CD4-positive, alpha-beta T cell treated with Interleukin-21 for 1 hour (primary cell): ENCODE measurements around the gene RERE.

Source experiments
- DNase-seq: peaks from one replicate; pipeline ENCODE4 v3.0.0-alpha.2; 2020

The RERE gene

DNA sequence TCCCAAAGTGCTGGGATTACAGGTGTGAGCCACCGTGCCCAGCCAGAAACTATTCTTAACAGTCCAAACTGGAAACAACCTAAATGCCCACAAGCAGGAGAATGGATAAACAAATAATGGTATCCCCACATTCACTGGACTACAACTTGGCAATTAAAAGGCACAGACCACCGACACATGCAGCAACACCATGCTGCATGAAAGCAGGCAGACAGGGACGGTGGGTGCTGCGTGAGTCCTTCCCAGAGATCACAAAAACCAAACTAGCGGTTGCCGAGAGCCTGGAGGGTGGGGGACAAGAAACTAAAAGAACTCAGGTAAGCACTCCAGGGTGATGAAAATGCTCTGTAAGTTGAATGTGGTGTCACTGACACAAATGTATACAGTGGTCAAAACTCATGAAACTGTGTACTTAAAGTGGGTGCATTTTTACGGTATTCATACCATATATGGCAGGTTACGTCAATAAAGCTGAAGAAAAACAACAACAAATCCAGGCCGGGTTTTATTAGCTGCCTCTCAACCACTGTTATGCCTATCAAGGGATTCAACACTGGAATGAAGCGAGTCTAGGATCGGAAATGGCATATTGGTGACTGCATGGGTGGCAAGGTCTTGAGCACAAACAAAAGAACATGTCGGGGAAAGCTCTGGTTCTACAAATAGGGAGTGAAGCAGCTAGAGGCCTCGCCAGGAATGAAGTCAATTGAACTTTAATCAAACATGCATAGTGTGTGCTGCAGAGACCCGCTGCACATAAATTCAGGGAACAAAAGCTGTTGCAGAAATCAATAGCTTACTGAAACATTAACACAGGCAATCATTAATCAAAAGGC is 447.2 kb downstream of the RERE start:
- no peak for DNase-seq

DNA sequence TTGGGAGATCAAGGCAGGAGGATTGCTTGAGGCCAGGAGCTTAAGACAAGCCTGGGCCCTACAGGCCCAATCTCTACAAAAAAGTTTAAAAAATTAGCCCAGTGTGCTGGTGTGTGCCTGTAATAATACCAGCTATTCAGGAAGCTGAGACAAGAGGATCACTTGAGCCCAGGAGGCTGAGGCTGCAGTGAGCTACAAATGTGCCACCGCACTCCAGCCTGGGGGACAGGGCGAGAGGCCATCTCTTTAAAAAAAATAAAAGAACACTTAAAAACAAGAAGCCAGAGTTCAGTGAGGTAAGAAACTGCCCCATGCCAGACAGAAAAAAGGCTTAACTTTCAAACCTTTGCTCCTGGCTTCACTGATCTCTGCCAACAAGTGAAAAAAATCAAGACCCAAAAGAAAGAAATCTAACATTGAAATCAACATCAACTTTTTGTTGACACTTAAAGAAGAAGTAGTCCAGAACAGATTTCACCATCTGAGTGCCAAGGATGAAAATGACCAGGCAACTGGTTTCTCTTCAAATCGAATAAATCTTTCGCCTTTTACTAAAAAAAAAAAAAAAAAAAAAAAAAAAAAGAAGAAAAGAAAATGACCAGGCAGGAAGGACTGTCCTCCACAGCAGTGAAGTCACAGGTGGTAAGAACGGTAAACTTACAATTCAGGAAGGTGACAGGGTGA is 448.3 kb downstream of the RERE start:
- no peak for DNase-seq

DNA sequence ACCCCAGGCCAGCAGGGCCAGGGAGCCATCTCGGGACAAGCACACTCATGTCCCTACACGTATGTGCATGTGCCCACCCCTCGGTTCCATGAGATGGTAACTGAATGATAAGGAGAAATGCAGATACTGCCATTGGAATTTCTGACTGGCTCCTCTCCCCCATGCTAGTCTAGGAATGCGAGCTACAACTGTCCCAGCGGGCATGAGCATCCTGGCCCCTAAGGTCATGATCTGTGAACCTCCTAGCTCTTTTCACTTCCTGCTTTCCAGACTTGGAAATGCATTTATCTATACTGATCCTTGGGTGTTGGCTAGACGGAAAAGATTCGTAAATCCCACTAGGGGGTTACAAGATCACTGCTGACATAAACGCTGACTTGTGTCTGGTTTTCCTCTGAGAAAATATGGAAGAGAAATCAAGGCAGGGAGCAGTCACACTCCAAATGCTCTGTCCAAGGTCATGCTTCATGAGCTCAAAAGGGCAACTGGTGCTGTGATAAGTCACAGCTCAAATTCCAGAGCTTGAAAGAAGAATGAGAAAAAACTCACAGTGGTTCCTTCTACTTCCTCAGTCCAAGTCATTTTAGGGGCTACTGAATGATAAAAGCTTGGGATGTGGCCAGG is 449.8 kb downstream of the RERE start:
- DNase-seq, result no peak

DNA sequence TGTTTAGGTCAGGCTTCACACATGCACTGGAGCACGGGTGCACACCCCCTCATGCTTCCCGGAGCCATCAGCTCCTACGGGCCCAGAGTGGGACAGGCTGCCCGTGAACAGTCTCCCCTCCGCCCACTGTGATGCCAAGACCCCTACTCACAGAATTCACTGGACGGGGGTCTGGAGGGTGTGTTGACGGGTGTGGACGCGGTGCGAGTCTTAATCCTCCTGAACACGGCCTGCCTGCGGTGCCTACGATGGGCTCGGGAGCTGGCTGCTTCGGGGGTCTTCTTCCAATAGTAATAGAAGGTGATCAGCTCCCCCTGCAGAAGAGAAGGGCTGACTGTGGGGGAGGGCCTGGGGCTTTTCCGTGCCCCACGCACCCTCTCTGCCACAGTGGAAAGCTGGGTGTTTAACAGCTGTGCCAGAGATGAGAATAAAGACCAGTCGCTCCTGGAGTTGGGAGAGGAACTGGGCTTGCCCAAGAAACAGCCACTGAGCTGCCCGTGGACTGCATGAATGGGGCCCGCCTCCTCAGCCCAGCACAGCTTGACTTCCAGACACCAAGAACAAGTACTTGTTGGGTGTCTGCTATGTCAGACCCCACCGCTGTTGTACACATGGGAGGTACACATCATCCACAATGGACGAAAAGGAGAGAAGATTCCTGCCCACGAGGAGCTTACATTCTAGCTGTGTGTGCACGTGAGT is 451.6 kb downstream of the RERE start:
- DNase-seq, result no peak

DNA sequence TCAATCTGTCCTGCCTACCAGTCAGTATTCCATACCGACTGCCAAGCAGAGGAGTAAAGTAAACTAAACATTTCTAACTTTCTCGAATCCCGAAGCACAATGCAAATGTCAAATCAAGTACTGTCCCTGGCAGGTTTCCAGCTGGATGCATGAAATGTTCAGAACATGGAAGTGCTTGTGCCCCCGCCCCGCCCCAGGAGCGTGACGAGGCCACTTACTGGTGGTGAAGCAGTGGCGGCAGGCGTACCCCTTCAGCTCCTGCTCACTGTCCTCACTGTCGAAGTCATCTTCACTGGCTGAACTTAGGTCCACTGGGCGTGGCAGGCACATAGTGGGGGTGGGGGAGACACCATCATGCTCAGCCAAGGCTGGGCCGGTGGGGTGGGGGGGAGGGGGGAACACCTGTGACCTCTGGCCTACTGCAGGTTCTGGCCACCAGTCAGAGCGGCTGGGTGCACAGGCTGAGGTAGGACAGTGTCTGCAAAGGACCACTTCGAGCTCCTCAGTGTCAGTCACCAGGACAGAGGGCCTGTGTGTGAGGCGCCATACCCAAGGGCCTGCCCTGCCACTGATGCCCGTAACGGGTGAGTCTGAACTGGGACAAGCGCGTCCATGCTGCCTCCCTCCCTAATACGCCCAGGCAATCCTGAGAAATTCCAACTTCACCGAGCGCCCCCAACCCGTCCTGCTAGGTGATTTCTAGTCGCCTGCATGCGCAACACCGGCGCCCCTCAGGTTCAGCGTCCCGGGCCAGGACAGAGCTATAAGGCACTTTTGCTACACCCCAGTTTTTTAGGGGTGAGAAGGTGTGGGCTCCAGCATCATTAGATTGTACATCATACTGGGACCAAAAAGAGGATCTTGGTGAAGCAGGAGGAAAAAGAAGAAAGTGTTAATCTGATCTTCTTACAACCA is 452.7 kb downstream of the RERE start:
- DNase-seq, result no peak

DNA sequence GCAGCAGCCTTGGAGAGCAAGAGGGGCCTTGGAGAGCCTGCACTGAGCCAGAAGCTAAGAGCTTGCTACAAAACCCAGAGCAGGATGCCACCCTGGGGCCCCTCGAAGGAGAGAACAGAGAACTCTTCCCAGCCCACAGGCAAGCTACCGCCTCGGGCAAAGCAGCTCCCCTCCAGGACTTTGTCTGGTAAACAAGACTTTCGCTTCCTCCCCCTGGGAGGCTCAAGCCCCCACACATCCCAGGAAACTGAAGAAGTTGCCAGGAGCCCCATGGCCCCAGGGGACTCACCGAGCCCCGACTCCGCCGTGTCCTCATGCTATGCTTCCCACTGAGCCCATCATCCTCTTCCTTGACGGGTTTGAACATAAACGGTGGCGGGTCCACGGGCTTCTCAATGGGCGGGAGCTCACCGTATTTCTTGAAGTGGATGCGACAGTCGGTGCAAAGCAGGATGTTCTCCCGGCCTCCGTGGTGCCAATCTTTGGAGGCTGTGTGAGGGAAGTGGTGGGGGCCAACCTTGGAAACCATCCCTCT is 453.6 kb downstream of the RERE start:
- DNase-seq, result no peak

DNA sequence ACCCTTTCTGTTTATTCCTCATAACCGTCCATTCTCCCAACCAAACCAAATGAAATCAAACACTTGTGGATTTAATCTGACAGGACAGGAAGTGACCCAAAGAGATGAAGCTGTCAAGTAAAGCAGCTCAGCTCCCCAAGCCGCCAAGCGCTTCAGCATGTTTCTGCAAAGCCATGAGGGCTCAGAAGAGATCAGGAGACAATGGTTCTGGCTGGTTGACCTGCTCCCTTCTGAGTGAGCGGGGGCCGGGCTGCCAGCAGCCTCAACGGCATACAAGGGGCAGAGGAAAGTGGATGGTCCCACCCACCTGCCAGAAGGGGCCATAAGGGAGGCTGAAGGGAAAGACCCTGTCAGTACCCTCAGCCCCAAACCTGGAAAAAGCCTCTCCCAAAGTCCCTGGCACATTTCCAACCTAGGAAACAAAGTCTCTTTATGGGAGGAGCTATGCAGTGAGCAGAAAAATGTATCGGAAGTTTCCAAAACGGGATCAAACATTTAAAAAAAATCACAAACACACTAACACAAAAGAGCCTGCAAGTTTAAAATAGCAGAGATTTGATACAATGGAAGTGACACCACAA is 454.2 kb downstream of the RERE start:
- DNase-seq, result no peak

DNA sequence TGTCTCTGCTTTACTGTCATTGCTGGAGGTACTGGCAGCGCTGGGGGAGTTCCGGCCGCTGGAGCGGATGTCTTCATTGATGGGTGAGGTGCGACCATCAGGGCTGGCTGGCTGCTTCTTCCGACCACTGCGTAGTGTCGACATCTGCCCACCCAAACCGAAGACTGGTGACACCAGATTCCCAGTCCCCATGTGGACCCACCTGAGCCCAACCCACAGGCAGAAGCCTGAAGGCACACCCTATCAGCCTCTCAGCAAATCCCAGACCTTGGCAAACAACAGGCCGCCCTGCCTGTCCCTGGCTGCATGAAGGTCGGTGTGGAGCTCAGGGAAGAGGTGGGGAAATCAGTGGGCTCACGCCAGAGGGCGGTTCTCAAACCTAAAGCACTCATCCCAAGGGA is 454.7 kb downstream of the RERE start:
- no peak for DNase-seq

DNA sequence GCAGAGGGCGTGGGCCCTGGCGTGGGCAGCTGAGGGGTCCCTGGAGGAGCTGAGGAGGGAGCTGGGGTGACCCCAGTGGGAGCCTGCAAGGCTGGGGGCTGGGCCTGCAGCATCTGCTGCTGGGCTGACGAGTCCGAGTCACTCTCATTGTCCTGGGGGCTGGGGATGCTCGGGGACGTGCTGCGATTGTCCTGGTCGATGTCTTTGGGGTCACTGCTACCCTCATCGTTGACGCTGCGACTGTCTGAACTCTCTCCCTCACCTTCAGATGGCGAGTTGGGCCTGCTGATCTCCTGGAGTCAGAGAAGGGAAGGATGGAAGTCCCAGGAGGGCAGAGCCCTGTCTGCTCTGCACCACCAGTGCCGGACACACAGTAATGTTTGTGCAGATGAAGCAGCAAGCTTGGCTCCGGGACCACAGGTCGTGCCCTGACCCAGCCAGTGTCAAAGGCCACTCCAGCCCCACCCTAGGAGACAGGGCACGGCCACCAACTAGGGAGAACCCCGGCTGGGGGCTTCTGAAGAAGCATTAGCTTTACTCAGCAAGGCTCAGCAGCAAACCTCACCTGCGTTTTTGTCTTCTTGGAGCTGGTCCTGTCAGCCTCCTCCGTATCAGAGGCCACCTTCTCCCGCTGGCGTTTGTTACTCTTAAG is 456.1 kb downstream of the RERE start:
- no peak for DNase-seq

DNA sequence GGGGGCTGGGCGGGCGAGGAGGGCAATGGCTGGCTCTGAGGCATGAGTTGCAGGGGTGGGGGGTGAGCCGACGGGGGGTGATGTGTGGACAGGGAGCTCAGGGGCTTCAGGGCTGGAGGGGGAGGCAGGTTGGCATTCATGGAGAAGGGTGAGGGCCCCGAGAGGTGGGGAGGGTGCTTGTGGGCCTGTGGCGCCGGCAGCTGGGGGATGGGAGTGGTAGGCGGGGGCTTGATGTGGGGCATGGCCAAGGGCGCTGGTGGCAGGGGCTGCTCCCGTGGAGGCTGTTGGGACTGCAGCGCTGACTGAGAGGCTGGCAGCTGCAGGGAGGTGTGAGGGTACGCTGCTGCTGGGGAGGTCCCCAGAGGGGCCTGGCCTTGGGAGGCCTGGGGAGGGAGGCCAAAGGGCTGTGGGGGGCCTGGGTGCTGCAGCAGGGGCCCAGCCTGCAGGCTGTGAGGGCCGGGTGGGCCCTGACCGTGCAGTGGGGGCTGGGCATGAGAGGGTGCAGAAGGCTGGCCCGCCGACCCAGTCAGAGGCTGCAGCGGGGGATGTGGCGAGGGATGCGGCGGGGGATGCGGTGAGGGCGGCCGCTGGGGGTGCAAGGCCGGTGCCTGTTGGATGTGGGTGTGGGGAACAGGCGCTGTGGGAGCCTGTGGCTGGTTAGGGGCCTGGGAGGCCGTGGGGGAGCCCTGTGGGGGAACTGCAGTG is 456.8 kb downstream of the RERE start:
- no peak for DNase-seq

DNA sequence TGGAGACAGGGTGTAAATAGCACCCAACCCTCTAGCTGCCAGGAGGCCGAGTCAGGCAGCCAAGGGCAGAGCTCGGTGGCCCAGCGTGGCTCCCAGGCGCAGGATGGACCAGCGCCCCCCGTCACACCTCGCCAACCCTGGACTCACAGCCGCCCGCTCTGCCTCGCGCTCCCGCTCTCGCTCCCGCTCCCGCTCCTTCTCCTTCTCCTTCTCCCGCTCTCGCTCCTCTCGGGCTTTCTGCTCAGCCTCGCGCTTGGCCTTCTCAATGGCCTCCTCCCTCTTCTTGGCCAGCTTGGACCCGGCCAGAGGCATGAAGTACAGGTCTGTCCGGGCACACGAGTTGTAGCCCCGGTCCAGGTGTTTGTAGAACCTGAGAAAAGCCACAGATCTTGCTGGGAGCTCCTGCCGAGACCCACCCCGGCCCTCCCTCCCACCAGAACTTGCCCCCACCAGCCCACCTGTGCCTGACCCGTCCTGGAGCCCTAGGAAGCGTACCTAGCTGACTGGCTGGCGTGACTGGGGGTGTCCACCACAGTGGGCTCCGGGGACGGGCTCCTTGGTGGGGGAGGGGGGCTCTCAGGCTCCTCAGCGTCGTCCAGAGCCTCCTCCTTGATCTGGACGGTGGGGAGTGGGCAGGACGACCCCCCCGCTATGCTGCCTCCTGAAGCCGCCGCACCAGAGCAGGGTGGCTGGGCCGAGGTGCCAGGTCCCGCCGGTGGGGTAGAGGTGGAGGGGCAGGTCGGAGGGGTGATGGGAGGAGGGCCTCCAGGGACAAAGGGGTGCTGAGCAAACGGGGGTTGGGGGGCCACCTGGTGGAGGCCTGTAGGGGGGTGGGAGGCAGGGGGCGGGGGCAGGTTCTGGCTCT is 457.6 kb downstream of the RERE start:
- no peak for DNase-seq

DNA sequence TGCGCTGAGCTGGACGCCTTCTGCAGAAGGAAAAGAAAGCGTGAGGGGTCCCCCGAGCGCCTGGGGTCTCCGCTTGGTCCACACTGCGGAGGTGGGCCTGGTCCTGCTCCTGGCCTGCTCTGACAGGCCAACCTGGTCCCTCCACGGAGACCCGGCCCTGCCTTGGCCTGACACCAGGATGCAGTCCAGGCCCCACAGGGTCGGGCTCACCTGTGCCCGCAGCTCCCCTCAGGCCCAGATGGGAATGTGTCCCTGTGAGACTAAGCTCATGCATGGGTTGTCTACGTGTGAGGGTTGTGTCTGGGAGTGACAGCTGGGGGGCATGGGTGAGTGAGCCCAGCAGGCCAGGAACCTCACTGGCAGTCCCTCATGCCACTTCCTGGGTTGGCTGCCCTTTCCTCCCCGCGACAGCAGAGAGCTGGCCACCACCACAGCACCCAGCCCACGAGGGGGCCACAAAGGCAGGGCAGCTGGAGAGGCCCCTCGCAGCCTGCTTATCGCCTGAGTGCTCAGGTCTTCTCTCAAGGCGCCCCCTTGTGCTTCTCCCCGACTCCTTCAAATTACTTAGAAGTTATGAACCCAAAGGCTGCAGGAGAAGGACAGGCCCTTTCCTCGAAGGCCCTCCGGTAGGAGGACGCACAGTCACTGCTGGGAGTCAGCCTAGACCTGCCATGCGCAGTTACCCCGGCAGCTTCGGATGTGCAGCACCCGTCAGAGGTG is 458.4 kb downstream of the RERE start:
- DNase-seq, result no peak

DNA sequence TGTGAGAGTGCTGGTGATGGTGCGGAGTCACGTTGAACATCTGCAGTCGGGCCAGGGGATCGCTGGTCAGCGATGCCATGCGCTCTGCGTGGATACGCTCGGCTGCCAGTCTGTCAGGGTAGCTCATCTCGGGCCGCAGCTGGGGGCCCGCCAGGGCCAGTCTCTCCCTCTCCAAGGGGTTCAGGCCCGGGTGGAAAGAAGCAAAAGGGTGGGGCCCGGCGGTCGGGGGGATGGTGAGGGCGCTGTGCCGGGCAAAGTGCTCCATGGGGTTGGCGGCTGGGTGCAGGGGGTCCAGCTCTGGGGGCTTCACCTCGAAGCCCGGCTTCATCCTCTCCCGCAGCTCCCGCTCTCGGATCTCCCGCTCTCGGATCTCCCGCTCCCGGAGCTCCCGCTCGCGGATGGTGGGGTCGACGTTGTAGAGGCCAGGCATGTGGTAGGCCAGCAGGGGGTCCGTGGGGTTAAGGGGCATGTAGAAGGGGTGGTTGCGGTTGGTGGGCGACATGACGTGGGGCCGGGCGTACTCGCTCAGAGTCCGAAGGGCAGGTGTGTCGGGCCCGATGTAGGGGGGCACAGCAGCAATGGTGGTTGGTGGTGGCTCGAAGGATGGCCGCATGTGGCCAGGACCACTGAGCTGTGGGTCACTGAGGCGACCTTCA is 459.1 kb downstream of the RERE start:
- DNase-seq, result no peak

DNA sequence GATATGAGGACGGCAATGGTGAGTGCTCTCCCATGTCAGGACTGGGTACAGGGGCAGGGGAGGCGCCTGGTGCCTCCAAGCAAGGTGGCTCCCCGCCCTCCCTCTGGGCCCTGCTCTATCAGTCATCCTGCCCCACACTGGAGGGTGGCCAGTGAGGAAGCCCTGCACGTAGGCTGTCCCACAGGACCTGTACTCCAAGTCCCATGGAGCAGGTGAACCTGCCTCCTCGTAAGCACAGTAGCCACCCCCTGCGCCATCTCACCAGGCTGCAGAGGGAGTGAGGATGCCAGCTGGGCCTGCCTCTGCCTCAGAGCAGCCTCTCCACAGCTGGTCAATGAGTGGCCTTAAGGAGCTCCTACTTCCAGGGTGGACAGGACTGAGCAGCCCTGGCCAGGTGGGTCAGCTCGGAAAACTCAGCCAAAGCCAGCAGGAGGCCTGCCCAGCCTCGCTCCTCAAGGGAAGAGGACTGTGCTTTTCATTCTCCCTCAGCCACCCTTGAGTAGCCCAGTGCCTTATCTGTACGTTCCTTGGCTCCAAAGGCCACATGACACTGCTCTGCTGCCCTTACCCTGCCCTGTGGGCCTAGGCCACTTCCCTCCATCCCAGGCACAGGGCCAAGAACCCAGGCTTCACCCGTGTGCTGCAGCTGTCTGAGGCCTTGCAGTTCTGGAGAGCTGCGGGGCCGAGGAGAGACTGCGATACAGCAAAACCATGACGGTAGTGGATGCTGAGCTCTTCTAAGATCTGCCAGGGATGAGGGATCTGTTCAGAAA is 459.9 kb downstream of the RERE start:
- no peak for DNase-seq

DNA sequence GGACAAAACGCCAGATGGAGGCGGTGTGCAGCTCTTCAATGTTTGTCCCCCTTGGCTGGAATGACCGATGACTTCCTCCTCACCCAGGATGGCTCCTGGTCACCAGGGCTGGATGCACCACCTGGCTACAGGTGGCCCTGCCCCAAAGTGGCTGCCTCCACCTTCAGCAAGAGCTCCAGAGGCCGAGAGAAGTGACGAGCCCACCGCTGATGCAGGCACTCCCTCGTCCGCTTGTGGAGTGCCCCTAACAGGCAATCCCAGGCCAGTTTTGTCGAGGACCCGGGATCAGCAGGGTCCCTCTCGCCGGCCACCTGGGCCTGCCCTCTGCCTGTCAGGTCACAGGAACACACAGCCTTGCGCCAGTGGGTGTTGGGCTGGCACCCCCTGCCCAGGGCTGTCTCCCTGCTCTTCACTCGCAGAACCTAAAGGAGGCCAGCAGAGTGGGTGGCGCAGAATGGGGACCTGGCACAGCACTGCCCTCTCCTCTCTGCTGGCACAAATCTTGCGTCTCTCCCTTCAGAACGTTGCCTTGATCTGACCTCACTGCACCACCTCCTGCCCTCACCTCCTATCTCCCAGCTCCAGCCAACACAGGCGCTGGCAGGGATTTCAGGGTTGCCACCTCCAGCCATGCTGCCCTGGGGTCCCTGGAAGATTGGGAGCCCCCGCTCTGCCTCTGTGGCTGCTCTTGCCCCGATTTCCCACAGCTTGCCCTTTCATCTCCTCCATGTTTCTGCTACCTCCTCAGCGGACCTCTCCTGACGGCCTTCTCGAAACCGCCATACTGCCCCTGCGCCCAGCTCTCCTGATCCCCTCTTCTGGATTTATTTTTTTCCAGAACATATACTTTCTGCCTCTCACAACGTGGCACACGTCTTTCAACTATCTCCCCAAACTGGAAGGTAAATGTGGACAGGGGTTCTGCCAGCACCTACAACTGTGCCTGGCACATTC is 460.9 kb downstream of the RERE start:
- no peak for DNase-seq
